GM12892 (cell line): ENCODE measurements around the gene CEACAM1.

ENCODE experiments used
- POLR2A ChIP-seq: IDR thresholded peaks from 2 replicates; pipeline ENCODE4 v1.6.1; 2011; ENCODE audit warnings: low read depth, low read length, control low read depth
- POLR2AphosphoS5 ChIP-seq: IDR thresholded peaks from 2 replicates; pipeline ENCODE4 v1.6.1; 2011; ENCODE audit warnings: low read depth, low read length, control low read depth
- TAF1 ChIP-seq: IDR thresholded peaks from 2 replicates; pipeline ENCODE4 v1.6.1; 2011; ENCODE audit warnings: low read depth, mild to moderate bottlenecking, control low read depth, low read length, borderline replicate concordance

GRCh38 chr19:42519108-42519507 lies 9.2 kb downstream of the CEACAM1 start:
- no peak for TF ChIP-seq POLR2AphosphoS5
- no peak for TF ChIP-seq POLR2A
- no peak for TF ChIP-seq TAF1
